ENCODE data around the gene SLC9A8.

Gene SLC9A8

GRCh38 chr20:49906615-49907154 is 94.1 kb downstream of the SLC9A8 start:
- no peak for TF ChIP-seq CTCF (conservative IDR thresholded peaks at IDR 0.05; ENCODE audit: low read length)
- no peak overlapping the region for H3K4me3 ChIP-seq (ENCODE audit: low read length)
- DNase-seq (ENCODE audit: low read depth) = no peak

GRCh38 chr20:49907405-49908257 is 95.0 kb downstream of the SLC9A8 start:
- TF ChIP-seq CTCF (conservative IDR thresholded peaks at IDR 0.05; ENCODE audit: low read length) = no peak
- no peak overlapping the region for H3K4me3 ChIP-seq (ENCODE audit: low read length)
- no peak for DNase-seq (ENCODE audit: low read depth)

GRCh38 chr20:49908258-49908565 is 95.6 kb downstream of the SLC9A8 start:
- no peak overlapping the region for H3K4me3 ChIP-seq (ENCODE audit: low read length)
- TF ChIP-seq CTCF (conservative IDR thresholded peaks at IDR 0.05; ENCODE audit: low read length) = no peak
- no peak for DNase-seq (ENCODE audit: low read depth)

- no peak for DNase-seq (ENCODE audit: low read depth)
- no peak overlapping the region for H3K4me3 ChIP-seq (ENCODE audit: low read length)
- peak; percentile 28 for TF ChIP-seq CTCF (conservative IDR thresholded peaks at IDR 0.05; ENCODE audit: low read length)
These were observed 97.1 kb downstream of the SLC9A8 start for GRCh38 chr20:49909499-49910339.

- H3K4me3 ChIP-seq (ENCODE audit: low read length) = no peak overlapping the region
- no peak for DNase-seq (ENCODE audit: low read depth)
- no peak for TF ChIP-seq CTCF (conservative IDR thresholded peaks at IDR 0.05; ENCODE audit: low read length)
These were observed 97.7 kb downstream of the SLC9A8 start for GRCh38 chr20:49910340-49910706.

GRCh38 chr20:49913399-49914047 is 100.9 kb downstream of the SLC9A8 start:
- H3K4me3 ChIP-seq (ENCODE audit: low read length) = no peak overlapping the region; the same call in 1 of the 2 replicates
- no peak for TF ChIP-seq CTCF (conservative IDR thresholded peaks at IDR 0.05; ENCODE audit: low read length)
- DNase-seq (ENCODE audit: low read depth) = no peak

Data from AG10803 (cell line).